ACC112 (cell line): ENCODE results near the gene ZNF738.
"Not testable (repeated sequence)": the region's sequence is repeated elsewhere in the genome, so short reads cannot be mapped to it uniquely, and the experiment has no call there.

Experiments used
- H2AFZ ChIP-seq: fragments of 200-600 bp; sonication (generic); one replicate; pipeline ENCODE4 v1.6.0; 2017; ENCODE audit warnings: antibody characterized with exemption, low read length; ENCODE audit not compliant: unreplicated experiment
- H3K27ac ChIP-seq: fragments of 200-600 bp; sonication (generic); 2 replicates; pipeline ENCODE4 v1.5.1; 2014; ENCODE audit warnings: low read depth, mild to moderate bottlenecking, antibody characterized with exemption, low read length, moderate library complexity
- H3K27me3 ChIP-seq: fragments of 200-600 bp; sonication (generic); 2 replicates; pipeline ENCODE4 v1.6.1; 2014; ENCODE audit warnings: mild to moderate bottlenecking, antibody characterized with exemption, low read length, moderate library complexity, mixed read lengths; ENCODE audit not compliant: insufficient read depth
- H3K36me3 ChIP-seq: fragments of 200-600 bp; sonication (generic); 2 replicates; pipeline ENCODE4 v1.6.1; 2016; ENCODE audit warnings: mild to moderate bottlenecking, antibody characterized with exemption, low read length, moderate library complexity, mixed read lengths; ENCODE audit not compliant: insufficient read depth
- H3K4me1 ChIP-seq: fragments of 200-600 bp; sonication (generic); one replicate; pipeline ENCODE4 v1.6.1; 2016; ENCODE audit warnings: low read length, mixed read lengths; ENCODE audit not compliant: insufficient read depth, unreplicated experiment, control insufficient read depth
- H3K4me3 ChIP-seq: fragments of 200-600 bp; sonication (generic); 2 replicates; pipeline ENCODE4 v1.5.1; 2014; ENCODE audit warnings: mild to moderate bottlenecking, low read depth, low read length
- H3K79me2 ChIP-seq: fragments of 200-600 bp; sonication (generic); one replicate; pipeline ENCODE4 v1.6.0; 2016; ENCODE audit warnings: low read length; ENCODE audit not compliant: control insufficient read depth, unreplicated experiment, insufficient read depth

ZNF738 gene

DNA sequence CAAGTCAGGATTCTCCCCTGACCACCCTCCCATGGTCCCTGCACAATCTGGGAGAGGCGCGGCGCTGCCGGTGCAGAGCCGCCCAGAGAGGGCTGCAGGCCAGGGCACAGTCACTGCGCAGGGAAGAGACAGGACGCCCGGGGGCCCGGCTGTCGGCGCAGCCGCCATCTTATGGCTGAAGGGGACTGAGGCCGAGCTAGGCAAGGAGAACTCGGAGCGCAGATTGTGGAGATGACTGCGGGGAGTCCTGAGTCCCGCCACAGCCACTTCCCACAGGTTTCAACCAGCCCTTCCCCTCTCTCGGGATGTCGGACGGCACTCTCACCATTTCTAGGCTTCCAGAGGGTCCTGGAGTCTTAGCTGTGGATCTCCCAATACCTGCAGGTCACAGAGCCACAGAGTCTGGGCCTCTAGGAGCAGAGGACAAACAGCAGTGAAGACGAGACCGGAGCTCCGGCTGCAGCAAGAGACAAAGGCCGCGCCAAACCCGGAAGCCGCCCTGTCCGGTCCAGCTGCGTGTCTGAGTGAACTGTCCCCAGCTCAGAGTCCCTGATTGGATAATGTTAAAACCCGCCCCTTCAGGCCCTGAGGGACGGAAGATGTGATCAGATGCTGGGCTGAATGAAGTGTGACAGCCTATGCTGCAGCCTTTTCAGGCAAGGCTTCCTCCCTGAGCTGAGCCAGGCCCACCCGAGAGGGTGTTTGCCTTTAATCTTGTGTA is 29.8 kb upstream of the ZNF738 start, which contains the start of gene ZNF708:
TSS of gene ZNF708 (minus strand) at position 526 of the 721 bp plus-strand sequence. CDS start at position 328, 198 bp downstream.
- Histone ChIP-seq H3K27me3 (no peaks in the 10 kb centered on the region), H2AFZ (peak within 1 kb of the TSS; percentile 98), H3K4me1 (peaks cover 6% of the 10 kb centered on the region), H3K4me3 (peak within 1 kb of the TSS; percentile 100), H3K27ac (peak within 1 kb of the TSS; percentile 92), H3K79me2 (peaks cover 38% of the 10 kb centered on the region), H3K36me3 (peaks cover 11% of the 10 kb centered on the region; the same call in 1 of the 2 replicates)

DNA sequence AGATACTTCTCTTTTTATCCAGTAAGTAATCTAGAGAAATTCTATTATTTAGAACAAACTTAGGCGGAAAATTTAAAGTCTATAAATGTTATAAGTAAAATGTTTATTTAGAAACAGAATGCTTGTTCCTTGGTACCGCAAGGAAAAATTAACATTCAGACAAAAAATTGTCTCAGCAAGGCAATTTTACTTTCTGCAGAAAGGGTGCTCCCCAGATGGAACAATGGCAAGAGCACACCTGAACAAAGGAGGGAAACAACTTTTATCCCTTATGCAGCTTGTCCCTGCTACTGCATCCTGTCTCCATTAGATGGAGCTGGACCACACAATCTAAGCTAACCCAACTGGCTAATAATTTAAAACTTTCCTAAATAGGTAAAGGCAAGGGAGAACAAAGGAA is 23.1 kb upstream of the ZNF738 start:
- Histone ChIP-seq H2AFZ (no peak overlapping the region), H3K4me3 (no peak overlapping the region), H3K79me2 (no peaks in the 10 kb centered on the region), H3K27me3 (no peaks in the 10 kb centered on the region), H3K36me3 (no peaks in the 10 kb centered on the region), H3K27ac (no peak overlapping the region), H3K4me1 (no peaks in the 10 kb centered on the region)

DNA sequence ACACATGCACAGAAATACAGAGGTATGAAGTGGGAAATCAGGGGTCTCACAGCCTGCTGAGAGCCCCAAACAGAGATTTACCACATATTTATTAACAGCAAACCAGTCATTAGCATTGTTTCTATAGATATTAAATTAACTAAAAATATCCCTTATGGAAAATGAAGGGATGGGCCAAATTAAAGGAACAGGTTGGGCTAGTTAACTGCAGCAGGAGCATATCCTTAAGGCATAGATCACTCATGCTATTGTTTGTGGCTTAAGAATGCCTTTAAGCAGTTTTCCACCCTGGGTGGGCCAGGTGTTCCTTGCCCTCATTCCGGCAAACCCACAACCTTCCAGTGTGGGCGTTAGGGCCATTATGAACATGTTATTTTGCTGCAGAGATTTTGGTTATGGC is 14.0 kb upstream of the ZNF738 start:
- not testable (repeated sequence) for H2AFZ ChIP-seq, H3K36me3 ChIP-seq, H3K27ac ChIP-seq, H3K4me1 ChIP-seq, H3K4me3 ChIP-seq, H3K27me3 ChIP-seq, H3K79me2 ChIP-seq

DNA sequence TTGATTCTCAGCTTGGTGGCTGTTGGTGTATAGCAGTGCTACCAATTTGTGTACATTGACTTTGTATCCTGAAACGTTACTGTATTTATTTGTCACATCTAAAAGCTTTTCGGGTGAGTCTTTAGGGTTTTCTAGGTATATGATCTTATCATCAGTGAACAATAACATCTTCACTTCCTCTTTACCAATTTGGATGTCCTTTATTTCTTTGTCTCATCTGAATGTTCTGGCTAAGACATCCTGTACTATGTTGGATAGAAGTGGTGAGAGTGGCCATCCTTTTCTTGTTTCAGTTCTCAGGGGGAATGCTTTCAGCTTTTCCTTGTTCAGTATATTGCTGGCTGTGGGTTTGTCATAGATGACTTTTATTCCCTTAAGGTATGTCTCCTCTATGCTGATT is 6.0 kb upstream of the ZNF738 start:
- Histone ChIP-seq H3K4me3 (no peak overlapping the region), H3K4me1 (no peaks in the 10 kb centered on the region), H3K79me2 (no peaks in the 10 kb centered on the region), H3K36me3 (no peaks in the 10 kb centered on the region), H3K27ac (no peak overlapping the region), H3K27me3 (no peaks in the 10 kb centered on the region), H2AFZ (no peak overlapping the region)

DNA sequence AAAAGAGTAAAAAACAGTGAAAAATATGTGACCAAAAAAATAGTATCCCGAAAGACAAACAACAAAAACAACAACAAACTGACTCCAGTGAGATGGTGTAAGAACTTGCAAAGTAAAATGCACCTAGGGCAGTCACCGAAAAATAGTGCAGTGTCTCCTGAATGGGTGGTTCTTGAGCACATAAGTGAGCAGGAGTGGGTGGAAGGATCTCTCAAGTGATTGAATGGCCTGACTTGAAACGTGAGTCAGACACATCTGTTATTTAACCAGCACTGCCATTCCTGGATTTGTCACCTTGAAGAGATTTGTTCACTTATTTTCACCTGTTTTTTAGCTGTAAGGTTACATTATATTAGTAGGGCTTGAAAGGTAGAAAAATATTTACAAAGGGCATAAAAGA is 3.5 kb downstream of the ZNF738 start:
- Histone ChIP-seq H3K27me3 (no peaks in the 10 kb centered on the region), H3K27ac (no peak overlapping the region), H3K4me3 (no peak overlapping the region), H2AFZ (no peak overlapping the region), H3K79me2 (peaks cover 25% of the 10 kb centered on the region), H3K36me3 (peaks cover 42% of the 10 kb centered on the region), H3K4me1 (no peaks in the 10 kb centered on the region)

DNA sequence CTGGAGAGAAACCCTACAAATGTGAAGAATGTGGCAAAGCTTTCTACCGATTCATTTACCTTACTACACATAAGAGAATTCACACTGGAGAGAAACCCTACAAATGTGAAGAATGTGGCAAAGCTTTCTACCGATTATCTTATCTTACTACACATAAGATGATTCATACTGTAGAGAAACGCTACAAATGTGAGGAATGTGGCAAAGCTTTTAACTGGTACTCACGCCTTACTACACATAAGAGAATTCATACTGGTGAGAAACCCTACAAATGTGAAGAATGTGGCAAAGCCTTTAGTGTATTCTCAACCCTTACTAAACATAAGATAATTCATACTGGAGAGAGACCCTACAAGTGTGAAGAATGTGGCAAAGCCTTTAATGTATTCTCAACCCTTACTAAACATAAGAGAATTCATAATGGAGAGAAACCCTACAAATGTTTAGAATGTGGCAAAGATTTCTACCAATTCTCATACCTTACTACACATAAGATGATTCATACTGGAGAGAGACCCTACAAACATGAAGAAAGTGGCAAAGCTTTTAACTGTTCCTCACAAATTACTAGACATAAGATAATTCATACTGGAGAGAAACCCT is 25.3 kb downstream of the ZNF738 start:
- Histone ChIP-seq H3K27ac (no peak overlapping the region), H3K27me3 (no peaks in the 10 kb centered on the region), H3K4me3 (no peak overlapping the region), H3K36me3 (peaks cover 10% of the 10 kb centered on the region), H2AFZ (no peak overlapping the region), H3K79me2 (no peaks in the 10 kb centered on the region), H3K4me1 (no peaks in the 10 kb centered on the region)

DNA sequence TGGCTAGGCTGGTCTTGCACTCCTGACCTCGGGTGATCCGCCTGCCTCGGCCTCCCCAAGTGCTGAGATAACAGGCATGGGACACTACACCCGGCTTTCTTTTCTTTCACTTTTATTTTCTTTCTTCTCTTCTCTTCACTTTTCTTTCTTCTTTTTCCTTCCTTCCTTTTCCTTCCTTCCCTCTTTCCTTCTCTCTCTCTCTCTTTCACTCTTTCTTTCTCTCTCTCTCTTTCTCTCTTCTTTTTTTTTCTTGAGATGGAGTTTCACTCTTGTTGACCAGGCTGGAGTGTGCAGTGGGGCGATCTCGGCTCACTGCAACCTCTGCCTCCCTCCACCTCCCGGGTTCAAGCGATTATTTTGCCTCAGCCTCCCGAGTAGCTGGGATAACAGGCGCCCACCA is 37.3 kb downstream of the ZNF738 start:
- peaks cover 12% of the 10 kb centered on the region for H3K4me1 ChIP-seq
- H3K36me3 ChIP-seq, result peaks cover 10% of the 10 kb centered on the region
- peaks cover 19% of the 10 kb centered on the region for H3K79me2 ChIP-seq
- H3K4me3 ChIP-seq, result no peak overlapping the region
- H3K27me3 ChIP-seq, result no peaks in the 10 kb centered on the region
- H2AFZ ChIP-seq, result no peak overlapping the region
- no peak overlapping the region for H3K27ac ChIP-seq

DNA sequence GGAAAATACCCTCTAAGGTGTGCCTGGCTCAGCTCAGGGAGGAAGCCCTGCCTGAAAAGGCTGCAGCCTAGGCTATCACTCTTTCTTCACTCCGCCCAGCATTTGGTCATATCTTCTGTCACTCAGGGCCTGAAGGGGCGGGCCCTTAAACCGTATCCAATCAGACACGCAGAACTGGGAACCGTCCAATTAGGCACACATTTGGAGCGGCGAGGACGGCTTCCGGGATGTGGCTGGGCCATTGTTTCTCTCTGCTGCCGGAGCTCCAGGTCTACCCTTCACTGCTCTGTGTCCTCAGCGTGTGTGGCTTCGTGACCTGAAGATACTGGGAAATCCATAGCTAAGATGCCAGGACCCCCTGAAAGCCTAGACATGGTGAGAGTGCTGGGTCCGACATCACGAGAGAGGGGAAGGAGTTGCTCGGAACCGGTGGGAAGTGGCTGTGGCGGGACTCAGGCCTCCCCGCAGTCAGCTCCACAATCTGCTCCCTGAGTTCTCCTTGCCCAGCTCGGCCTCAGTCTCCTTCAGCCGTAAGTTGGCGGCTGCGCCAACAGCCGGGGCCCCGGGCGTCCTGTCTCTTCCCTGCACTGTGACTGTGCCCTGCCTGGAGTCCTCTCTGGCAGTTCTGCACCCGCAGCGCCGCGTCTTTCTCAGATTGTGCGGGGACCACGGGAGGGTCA is 38.2 kb downstream of the ZNF738 start, which contains the start of gene ZNF493:
TSS of gene ZNF493 (plus strand) at position 241 of the 680 bp plus-strand sequence. CDS start at position 346, 105 bp downstream.
- Histone ChIP-seq H3K4me3 (peak within 1 kb of the TSS; percentile 99), H3K36me3 (peaks cover 10% of the 10 kb centered on the region), H3K27me3 (no peaks in the 10 kb centered on the region), H3K79me2 (peaks cover 20% of the 10 kb centered on the region), H3K4me1 (peaks cover 12% of the 10 kb centered on the region), H2AFZ (peak within 1 kb of the TSS; percentile 91), H3K27ac (peak within 1 kb of the TSS; percentile 48; the same call in 1 of the 2 replicates)

DNA sequence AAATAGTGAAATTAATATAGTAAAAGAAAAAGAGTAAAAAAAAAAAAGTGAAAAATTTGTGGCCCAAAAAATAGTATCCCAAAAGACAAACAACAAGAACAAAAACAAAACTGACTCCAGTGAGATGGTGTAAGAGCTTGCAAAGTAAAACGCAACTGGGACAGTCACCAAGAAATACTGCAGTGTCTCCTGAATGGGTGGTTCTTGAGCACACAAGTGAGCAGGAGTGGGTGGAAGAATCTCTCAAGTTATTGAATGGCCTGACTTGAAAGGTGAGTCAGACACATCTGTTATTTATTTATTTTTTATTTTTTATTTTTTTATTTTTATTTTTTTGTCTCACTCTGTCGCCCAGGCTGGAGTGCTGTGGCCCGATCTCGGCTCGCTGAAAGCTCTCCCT is 40.1 kb downstream of the ZNF738 start:
- H3K4me3 ChIP-seq, result no peak overlapping the region
- no peak overlapping the region for H3K27ac ChIP-seq
- H2AFZ ChIP-seq, result no peak overlapping the region
- H3K36me3 ChIP-seq, result peaks cover 10% of the 10 kb centered on the region
- H3K79me2 ChIP-seq, result peaks cover 25% of the 10 kb centered on the region
- no peaks in the 10 kb centered on the region for H3K27me3 ChIP-seq
- H3K4me1 ChIP-seq, result peaks cover 12% of the 10 kb centered on the region

DNA sequence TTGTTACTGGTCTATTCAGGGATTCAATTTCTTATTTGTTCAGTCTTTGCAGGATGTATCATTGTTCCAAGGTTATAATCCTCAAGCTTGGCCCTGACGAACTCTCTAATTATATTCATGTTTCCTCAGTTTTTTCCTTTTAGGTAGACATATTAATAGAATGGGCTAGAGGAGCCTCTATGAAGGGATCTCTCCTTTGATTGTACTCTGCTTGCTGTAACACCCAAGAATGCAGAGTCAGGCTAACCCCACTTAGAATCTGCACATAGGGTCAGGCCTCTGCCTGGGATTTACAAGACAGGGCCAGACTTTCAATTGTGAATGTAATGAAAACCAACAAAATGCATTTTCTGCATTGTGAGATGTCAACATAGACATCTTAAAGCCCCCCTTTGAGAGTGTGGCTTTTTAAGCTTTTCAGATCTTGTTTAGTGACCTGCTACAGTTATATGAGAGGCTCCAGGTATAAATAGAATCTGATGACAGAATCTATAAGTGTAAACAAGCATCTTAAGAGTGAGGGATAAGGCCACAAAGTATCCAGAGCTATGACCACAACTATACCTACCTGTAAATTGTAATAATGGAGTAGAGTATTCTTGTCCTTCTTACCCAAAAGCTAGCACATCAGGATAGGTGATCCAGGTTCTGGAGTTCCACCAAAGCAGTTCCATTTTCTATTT is 43.6 kb downstream of the ZNF738 start:
- Histone ChIP-seq H3K79me2 (peaks cover 23% of the 10 kb centered on the region), H3K27me3 (no peaks in the 10 kb centered on the region), H3K4me3 (no peak overlapping the region), H2AFZ (no peak overlapping the region), H3K36me3 (peaks cover 16% of the 10 kb centered on the region), H3K4me1 (peaks cover 12% of the 10 kb centered on the region), H3K27ac (no peak overlapping the region)
